T-helper 1 cell (primary cell): ENCODE data around the gene ARRDC2.

Experiments used
- DNase-seq, 5 donors: peaks; one replicate each; pipeline ENCODE4 v3.0.0-alpha.2; 2012 to 2020

The ARRDC2 gene

GRCh38 chr19:18059297-18059696 lies 51.3 kb downstream of the ARRDC2 start:
- no peak for DNase-seq

- DNase-seq = no peak
Measured at GRCh38 chr19:18059902-18060301, 51.9 kb downstream of the ARRDC2 start.

- no peak for DNase-seq
Measured at GRCh38 chr19:18060472-18060871, 52.5 kb downstream of the ARRDC2 start.

- DNase-seq = no peak
Measured at GRCh38 chr19:18062028-18062427, 54.1 kb downstream of the ARRDC2 start.

- peak in 2 of 5 donors; percentile 8 to 12 for DNase-seq
Measured at GRCh38 chr19:18063463-18063862, 55.5 kb downstream of the ARRDC2 start.
